GM18502 (cell line): ENCODE measurements around the gene FYN.
A peak's percentile ranks its signal among the peaks of the same experiment; 100 is the strongest.
"Not testable (repeated sequence)": the region's sequence is repeated elsewhere in the genome, so short reads cannot be mapped to it uniquely, and the experiment has no call there.

Experiments used
- ATAC-seq: cut with Tn5 transposase; IDR thresholded peaks from one replicate; pipeline ENCODE4 v1.9.1; 2021; ENCODE audit warnings: mild to moderate bottlenecking; ENCODE audit not compliant: unreplicated experiment, poor library complexity

FYN gene

DNA sequence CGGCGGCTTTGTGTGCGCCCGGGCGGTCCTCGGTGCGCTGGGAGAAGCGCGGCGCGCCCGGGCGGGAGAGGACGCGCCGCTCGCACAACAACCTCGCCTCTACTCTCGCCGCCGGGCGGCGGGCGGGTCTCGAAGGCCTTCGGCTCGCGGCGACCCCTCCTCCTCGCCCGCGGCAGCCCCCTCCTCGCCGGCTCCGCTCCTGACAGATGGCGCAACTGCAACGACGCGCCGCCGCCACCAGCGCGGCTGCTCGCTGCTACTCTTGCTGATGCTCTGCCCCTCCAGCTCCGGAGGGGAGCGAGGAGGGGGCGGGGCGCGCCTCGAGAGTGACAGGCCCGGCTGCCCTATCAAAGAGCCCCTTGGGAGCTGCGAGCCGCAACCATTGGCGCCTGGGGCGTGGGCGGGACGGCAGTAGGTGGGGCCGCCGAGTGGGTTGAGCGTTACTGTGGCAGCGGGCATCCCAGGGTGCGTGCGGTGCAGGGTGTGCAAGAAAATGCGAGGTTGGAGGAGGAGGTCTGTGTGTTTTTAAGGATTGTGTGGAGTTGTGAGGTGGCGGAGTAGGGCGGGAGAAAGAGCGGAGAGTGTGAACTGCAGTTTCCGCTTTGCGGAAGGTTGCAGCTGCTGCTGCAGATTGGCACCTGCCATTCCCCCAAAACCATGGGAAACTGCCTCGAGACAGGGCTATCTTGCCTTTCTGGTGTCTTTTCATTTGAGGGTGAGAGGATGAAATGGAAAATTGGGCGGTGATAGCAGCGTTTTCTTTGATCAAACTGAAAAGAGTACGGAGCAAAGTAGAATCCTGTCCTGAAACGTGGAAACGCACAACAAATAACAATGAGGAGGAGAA is at the start of gene FYN:
TSS of gene FYN (minus strand) at position 275 of the 847 bp plus-strand sequence. CDS start 153,401 bp downstream, outside the sequence.
- peak; percentile 99 for ATAC-seq

DNA sequence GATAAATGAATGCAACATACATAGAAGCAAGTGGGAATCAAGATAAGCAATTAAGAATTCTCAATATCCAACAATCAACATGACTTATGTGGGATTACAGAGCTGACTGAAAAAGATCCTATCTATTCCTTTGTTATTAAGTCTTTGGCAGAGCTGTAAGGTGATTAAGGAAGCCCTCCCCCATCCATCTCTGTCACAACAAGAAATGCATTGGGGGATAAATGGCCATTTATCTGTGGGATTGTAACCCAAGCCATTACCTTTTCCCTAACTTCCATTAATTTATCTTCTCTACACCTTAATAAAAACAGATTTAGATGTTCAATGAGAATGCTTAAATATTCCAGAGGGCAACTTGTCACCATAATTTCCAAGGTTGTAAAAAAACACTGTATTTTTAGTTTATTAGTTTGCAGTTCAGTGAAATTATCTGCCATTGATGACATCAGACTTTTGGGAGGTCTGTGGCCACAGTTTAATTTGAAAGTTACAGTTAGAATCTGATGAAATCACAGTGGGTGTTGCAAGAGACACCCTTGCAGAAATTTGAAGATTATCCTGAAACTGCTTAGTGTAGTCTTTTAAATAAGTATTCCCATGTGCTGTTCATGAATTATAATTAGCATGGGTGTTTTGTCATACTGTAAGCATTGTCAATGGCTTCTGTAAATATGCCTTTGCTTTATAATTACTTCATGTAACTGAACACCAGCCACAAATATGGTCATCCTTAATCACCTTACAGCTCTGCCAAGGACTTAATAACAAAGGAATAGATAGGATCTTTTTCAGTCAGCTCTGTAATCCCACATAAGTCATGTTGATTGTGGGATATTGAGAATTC is 49.4 kb upstream of the FYN start:
- ATAC-seq = no peak

DNA sequence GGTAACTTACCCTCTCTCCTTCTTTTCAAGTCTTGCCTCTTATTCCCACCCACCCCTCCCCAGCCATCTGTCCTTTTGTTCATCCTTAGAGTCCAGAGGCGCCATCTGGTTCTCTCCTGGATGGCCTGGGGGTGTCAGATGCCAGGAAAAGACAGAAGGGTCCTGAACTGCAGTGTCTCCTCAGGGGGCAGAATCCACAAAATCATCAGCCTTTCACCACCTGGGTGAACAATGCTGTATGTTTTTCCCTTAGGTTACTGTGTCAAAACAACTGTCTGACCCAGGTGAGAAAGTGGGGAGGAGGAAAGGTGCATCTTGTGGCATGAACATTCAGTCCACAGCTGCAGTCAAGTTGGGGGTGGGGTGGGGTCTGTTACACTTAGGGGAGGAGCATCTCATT is 47.9 kb upstream of the FYN start:
- ATAC-seq = no peak

- ATAC-seq = no peak
These were observed 47.3 kb upstream of the FYN start for GRCh38 chr6:111920578-111920977.

DNA sequence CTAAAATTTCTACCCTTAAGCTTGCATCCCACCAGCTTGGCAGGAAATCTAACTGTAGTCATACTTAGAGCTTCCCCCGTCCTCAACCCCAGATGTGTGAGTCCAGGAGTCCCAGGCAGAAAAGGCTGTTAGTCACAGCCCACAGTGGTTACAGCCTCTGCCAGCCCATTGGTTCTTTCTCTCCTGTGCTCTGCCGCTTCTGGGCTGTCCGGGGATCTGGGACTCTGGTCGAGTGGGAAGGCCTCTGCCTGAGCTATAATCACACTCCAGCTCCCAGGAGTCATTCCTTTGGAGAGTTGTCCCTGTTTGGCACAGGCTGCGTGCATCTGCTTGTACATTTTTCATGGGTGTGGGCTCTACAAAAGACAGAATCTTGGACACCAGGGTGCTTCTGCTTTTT is 45.6 kb upstream of the FYN start:
- ATAC-seq = no peak

GRCh38 chr6:111916747-111917146 is 43.5 kb upstream of the FYN start:
- ATAC-seq = no peak

GRCh38 chr6:111914617-111915016 is 41.4 kb upstream of the FYN start:
- no peak for ATAC-seq

DNA sequence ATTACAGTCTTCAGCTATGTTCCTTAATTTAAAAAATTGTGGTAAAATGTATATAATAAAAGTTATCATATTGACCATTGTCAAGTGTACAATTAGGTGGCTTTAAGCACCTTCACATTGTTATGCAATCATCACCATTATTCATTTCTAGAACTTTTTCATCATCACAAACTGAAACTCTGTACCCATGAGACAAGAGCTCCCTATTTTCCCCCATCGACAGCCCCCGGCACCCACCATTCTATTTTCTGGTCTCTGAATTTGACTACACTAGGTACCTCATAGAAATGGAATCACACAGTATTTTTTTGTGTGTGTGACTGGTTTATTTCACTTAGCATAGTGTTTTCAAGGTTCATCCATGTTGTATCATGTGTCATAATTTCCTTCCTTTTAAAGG is 39.7 kb upstream of the FYN start:
- ATAC-seq = no peak

DNA sequence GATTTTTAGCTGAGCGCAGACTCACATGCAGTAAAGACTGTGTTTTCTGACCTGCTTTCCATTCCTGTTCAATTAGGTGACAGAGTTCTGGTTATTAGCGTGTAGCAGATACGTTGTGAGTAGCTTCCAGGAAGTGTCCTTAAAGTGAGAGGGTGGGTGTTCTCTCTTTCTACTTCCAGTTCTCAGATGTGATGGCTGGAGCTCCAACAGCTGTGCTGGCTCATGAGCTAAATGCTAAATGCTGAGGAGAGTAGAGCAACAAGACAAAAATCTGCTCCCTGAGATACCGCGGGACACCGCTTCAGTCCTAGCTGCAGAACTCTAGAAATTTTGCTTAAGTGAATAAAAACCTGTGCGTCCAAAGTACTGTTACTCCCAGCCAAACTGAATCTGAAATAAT is 38.2 kb upstream of the FYN start:
- ATAC-seq = no peak

GRCh38 chr6:111909238-111909637 is 36.0 kb upstream of the FYN start:
- no peak for ATAC-seq

- not testable (repeated sequence) for ATAC-seq
These were observed 35.1 kb upstream of the FYN start for GRCh38 chr6:111908365-111908764.

- no peak for ATAC-seq
These were observed 27.5 kb upstream of the FYN start for GRCh38 chr6:111900735-111901134.

DNA sequence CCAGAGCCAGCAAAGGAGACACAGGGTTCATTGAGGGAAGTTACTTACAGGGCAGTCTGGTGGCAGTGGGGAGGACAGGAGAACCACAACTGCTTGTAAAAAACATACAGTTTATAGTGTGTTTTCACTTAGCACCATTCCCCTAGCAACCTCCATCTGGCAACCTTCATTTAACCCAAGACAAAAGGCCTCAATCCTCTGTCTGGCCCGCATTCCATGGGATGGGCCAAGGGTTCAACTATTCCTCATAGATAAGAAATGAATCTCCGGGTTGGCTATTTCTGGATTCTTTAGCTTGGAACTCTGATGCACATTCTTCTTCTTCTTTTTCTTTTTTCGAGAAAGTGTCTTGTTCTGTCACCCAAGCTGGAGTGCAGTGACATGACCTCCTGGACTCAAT is 26.3 kb upstream of the FYN start:
- ATAC-seq = no peak

GRCh38 chr6:111898452-111898851 is 25.2 kb upstream of the FYN start:
- no peak for ATAC-seq

- no peak for ATAC-seq
These were observed 21.7 kb upstream of the FYN start for GRCh38 chr6:111894951-111895350.

- ATAC-seq = no peak
These were observed 21.0 kb upstream of the FYN start for GRCh38 chr6:111894272-111894671.

- no peak for ATAC-seq
These were observed 19.2 kb upstream of the FYN start for GRCh38 chr6:111892431-111892830.

GRCh38 chr6:111890988-111891387 is 17.7 kb upstream of the FYN start:
- ATAC-seq = no peak

GRCh38 chr6:111888928-111889695 is 15.9 kb upstream of the FYN start:
- no peak for ATAC-seq

GRCh38 chr6:111886793-111887192 is 13.5 kb upstream of the FYN start:
- ATAC-seq = not testable (repeated sequence)
